ENCODE data around the gene P3R3URF.

The P3R3URF gene

DNA sequence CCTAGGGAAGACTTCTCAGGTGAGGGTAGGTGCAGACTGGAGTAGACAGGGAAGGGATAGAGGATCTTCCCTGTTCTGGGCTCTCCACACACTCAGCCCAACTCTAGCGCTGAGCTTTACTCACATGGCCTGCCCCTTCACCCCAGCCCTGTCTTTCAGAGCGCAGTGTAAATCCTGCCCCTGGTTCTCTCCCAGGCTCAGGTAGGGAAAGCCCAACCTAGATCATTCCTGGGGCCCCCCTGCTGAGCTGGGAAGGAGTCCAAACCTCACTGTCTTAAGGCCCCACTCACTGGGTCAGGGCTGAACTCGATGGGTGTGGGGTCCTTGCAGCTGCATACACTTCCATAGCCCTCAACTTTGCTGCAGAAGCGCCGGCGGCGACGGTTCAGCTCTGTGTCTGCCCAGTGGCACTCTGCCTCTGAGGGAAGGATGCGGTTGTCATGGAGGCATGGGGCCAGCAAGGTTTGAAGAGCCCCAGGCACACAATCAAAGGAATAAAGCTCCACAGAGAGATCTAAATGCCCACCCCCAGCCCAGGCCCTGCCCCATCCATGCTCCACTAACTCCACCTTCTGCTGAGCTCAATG lies 17.8 kb upstream of the P3R3URF start:
- no peak for DNase-seq

DNA sequence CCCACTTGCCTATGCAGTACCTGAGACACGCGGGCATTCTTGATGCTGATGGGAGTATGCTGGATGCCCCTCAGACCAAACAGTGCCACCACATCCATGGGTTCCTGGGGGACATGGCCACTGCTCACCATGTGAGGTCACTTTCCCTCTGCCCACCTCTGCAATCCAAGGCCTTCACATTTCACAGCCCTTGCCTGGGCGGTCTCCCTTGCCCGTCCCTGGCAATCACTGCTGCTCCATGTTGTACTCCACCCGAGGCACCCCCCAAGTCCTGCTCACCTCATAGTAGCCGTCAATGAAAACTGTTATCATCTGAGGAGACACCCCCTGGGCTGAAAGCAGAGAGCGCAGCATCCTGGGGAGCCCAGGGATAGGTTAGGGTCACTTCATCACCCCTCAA lies 17.0 kb upstream of the P3R3URF start:
- no peak for DNase-seq

DNA sequence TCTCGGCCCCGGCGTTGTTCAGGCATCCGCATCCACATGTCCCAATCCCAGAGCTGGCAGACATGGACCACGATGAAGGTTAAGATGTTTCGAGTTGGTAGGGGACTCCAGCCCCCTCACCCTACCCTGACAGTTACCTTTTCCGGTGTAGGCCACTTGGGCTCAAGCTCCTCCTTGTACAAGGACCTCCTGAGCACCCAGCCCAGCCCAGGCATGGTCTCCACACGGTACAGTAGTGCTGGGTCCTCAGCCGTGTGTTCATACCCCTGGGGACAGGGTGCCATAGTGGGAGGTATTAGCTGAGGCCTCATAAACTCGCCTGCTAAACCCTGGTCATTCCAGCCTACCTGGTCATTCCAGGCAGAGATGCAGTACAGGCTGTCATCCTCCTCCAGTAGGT lies 15.9 kb upstream of the P3R3URF start:
- DNase-seq = no peak

DNA sequence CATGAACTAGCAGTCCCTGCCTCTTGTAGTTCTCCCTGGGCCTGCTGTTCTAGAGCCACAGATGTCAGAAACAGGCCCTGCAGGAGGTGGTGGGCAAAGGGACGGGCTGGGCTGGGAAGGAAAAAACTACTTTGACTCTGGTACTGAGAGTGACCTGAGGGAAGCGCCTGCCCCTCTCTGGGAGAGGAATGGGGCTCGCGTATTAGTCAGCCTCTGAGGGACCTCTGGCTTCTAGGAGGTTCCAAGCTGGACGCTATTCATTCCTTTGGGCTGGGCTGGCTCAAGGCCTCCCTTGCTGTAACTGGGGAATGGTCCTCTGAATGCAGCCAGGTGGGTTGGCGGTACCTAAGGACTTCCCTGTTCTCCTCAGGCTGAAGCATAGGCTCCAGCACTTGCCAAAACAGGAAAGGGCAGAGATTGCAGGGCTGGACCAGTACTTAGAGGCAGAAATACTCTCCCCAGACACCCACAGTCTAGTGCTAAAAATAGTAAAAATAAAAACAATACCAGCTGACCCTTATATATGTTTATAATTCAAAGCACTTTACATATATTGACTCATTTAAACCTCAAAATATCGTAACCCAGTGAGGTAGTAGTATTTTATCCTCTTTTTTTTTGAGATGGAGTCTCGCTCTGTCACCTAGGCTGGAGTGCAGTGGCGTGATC lies 14.9 kb upstream of the P3R3URF start:
- no peak for DNase-seq

DNA sequence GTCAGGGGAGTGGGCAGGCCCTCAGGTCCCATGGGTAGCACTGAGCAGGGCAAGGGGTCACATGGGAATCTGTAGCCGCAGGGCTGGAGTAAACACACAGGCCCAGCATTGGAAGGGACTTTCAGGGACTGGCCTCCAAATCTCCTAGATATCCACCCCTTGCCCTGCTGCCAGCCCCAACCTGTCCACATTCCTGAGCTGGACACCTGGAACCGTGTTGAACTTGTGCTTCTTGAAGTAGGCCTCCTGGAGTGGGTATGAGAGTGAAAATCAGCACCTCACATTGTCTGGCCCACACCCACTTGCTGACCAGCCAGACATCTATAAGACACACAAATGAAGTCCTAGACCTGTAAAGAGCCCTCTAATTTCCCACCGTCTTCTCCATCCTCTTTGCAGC lies 14.3 kb upstream of the P3R3URF start:
- DNase-seq = no peak

DNA sequence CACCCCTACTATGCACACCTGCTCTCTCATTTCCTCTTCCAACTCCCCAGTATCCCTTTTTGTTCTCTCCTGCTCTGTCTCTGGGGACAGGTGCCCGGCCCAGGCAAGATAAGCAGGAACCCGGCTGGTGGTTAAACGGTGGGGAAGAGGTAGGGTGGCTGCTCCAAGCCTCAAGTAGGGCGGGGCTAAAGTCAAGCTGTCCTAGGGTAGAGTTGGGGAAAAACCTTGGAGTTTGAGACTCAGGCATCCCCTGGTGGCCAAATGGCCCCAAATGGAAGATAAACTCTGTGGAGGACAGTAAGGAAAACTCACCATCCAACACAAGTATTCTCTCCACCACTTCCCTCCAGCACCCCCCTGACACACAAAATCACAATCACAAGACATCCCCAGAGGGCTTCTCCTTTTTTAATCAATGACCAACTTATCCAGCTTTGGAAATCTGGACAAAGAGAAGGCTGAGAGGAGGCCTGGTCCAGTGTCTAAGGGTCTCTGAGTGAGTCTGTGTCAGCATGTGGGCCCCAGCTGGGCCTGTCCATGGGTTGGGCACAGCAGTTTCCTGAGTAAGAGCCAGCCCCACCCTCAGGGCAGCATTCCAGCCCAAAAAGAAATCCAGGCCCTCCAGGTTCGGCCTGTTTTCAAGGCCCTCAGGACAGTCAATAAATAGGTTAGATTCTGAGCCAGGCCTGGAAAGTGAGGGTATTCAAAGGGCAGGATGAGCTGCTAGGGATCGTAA lies 12.2 kb upstream of the P3R3URF start:
- DNase-seq = no peak

DNA sequence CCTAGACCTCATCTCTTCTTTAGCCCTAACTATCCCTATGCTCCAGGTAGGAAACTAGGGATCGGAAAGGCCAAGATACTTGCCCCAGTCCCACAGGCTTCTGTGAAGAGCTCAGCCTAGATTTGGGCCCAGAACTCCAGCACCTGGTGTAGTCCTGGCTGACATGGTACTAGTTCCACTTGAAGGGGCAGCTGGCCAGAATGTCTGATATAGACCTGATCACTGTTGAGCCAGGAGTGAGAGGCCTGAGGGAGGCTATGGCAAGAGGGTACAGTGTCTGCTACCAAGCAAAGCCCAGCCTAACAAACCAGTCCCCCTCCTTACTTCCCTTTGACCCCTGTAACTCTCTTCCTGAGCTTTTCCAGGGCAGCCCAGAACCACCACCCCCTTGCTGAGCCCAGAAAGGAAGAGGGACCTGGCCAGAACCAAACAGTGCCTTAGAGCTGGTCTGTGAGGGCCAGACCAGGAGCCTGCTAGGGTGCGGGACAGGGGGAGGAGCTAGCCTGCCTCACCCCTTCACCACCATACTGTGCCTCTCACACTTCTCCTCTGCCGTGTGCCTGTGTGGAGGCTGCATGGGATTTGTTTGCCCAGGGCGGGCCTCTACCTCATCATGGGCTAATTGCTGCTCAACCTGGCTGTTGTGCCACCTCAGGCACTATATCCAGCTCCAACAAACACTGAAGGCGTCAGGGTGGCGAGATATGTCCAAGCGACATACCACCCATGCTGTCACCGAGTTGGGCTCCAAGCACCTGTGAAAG lies 11.0 kb upstream of the P3R3URF start:
- peak in 1 of 2 experiments; percentile 40 for DNase-seq

DNA sequence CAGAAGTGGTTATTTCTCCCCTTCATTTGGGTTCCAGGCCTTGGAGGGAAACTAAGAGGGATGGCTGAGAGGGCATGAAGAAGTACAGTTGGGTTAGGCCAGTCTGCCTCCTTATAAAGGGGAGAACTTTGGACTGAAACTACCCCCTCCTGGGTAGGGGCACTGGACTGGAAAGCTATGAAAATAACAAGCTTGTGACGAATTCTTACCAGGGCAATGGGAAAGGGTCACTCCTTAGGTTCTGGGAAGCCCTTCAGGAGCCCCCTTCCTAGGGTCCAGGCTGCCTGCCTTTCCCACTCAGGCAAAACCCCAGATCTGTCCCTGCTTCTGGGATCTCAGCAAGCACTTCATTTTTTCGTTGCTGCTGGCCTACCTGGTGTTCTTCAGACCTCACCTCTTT lies 9.8 kb upstream of the P3R3URF start:
- no peak for DNase-seq

DNA sequence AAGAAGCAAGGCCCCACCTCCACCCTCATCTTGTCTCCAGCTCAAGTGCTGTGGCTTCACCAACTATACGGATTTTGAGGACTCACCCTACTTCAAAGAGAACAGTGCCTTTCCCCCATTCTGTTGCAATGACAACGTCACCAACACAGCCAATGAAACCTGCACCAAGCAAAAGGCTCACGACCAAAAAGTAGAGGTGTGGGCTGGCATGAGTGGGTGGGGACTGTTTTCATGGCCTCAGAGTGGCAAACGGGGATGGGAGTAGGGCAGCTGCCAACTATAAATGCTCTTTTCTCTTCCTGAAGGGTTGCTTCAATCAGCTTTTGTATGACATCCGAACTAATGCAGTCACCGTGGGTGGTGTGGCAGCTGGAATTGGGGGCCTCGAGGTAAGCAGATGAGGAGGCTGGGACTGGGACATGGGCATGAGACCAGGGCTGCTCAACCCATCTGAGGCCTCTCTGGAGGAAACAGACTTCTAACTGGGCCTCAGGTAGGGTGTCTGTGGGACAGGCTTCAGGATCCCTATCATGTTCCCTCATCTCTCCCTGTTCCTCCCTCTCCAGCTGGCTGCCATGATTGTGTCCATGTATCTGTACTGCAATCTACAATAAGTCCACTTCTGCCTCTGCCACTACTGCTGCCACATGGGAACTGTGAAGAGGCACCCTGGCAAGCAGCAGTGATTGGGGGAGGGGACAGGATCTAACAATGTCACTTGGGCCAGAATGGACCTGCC lies 8.8 kb upstream of the P3R3URF start:
- no peak for DNase-seq

DNA sequence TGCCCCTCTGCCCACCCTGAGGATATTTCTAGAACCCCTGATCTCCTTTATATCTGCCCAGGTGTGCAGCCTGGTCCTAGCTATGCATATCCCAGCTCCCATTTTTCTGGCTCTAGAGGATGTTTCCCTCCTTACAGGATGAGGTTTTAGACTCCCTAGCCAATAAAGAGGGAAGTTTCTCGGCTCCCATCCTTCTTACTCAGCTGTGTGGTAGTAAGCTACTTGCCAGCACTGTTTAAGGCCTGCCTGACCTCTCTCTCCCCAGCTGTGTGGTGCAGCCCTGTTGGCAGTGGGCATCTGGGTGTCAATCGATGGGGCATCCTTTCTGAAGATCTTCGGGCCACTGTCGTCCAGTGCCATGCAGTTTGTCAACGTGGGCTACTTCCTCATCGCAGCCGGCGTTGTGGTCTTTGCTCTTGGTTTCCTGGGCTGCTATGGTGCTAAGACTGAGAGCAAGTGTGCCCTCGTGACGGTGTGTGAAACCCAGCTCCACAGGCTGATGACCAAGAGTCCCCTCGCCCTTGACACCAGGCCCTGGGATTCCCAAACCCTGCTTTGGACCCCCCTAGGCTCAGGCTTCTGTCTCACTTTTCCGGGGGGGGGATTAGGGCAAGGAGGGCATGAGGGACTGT lies 7.8 kb upstream of the P3R3URF start:
- no peak for DNase-seq

DNA sequence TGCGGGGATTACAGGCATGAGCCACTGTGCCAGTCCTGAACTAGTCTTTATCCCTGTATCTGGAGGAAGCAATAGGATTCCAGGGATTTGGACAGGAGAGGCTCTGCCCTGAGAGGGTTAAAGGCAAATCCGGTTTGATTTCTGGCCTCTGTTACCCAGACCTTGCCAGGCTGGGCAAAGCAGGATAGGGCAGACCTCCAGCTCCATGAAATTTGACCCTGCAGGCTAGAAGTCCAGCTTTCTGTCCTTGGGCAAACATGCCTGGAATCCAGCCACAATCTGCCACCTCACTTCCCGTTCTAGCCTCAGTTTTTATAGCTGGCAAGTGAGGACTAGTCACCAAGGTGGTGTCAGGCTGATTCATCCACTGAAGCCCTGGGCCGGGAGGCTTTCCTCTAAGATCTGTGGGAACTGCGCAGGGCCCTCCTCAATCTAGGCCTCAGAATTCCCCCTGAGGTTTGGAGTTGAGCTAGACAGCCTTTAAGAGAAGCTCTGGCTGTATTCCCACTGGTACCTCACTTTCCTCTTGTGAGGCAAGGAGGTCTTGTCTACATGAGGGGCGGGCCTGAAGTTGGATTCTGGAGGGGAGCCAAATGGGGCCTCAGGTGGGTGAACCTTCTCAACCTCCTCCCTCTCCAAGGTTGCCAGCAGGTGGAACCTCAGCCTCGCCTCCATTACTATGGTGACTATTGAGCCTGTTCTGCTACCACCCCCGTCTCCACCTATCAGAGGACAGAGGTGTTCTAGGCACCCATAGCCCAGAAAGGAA lies 7.0 kb upstream of the P3R3URF start:
- DNase-seq = peak; percentile 82 to 88

DNA sequence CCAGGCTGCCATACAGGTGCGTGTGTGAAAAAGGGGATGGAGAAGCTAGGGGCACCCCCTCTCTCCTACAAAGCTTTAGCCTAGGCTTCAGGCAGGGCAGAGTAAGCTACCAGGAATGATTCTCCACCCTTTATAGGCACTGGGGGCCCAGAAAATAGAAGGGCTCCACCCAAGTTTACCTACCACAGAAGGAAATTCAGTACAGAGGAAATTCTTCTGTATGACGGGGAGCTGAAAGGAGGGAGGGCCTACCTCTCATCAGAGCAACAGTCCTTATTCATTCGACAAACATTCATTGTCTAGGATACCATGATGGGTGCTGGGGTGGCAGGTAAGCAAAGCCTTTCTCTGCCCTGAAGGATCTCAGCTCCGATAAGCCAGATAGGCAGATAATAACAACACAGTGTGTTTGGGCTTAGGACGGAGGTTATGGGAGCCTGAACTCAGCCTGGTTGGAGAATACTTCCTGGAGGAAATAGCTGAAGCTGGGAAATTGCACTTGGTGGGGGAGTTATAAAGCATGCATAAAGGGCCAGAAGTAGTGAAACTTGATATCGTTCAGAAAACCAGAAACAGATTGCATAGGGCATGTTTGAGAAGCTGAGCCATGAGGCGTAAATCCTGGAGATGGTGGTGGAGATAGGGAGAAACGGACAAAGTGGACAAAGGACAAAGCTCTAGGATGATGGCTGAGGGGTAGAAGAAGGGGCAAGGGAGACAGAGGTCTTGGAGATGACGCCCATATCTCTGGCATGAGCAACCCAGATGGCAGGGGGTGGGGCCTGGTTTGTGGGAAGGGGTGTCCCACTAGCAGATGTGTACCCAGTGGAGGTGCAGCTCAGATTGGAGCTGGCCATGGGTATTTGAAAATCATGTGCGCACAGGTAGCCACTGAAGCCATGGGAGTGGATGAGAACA lies 5.3 kb upstream of the P3R3URF start:
- DNase-seq = no peak

DNA sequence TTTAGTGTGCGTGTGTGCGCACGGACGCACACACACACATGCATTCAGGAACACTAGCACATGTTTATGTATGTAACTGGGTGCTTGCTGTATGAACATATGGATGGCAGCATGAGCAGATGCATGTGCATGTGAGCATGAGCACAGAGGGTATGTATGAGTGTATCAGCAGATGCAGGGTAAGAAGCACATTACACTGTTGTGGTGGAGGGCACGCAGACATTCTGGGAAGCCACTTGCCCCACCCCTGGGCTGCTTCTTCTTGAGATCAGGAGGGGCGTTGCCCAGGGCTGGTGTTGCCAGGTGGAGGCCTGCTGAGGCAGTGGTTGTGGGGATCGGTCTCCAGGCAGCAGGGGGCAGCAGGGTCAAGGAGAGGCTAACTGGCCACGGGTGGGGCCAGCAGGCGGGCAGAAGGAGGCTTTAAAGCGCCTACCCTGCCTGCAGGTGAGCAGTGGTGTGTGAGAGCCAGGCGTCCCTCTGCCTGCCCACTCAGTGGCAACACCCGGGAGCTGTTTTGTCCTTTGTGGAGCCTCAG lies 3.9 kb upstream of the P3R3URF start:
- peak; percentile 75 to 79 for DNase-seq

DNA sequence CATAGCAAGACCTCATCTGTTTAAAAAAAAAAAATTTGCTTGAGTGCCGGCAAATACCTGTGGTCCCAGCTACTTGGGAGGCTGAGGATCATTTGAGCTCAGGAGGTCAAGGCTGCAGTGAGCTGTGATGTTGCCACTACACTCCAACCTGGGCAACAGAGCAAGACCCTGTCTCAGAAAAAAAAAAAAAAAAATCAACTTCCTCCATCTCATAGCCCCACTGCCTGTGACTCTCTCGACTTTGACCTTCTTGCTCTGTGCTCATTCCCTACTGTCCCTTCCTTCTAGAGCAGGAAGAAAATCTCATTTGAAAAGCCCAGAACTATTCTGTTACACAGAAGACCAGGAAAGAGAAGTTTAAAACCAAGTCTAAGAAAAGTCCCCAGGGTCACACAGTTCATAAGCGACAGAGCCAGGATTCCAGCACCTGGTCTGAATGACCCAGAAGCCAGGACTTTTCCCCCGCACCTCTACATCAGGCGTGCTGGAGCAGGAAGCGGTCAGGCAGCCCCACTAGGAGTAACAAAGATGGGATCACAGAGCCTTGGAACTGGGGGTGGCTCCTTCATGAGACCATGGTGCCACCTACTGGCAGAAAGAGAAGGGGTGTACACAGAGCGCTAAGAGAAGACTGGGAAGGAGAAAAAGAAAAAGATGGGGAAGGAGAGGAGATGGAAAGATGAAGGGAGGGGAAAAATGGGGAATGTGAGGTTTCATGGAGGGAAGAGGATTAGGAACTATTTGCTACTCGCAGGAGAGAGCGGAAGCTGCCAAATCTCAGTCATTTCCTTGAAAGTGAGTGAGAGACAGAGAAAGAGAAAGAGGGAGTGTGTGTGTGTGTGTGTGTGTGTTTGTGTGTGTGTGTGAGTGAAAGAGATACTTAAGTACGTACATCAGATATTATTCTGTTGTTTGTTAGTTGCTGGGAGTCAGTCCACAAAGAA lies 3.1 kb upstream of the P3R3URF start:
- DNase-seq = peak; percentile 91 to 94

DNA sequence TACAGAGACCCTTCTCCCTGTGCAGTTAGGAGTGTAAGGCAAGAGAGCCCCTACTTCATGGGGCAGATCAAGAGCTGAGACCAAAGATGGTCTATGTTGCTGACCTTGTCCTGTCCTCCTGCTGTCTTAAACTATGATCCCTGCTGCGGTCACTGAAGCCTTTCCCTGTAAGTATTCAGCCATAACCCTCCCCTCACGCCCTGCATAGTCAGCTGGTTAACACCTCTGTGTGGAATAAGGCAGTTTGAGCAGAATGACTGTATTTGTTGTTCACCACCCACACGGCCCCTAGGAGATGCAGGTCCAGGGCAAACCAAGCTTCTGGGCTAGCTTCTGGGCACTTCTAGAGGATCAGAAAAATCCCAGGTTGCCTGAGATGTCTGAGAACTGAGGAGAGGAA lies 1.0 kb downstream of the P3R3URF start:
- no peak for DNase-seq

DNA sequence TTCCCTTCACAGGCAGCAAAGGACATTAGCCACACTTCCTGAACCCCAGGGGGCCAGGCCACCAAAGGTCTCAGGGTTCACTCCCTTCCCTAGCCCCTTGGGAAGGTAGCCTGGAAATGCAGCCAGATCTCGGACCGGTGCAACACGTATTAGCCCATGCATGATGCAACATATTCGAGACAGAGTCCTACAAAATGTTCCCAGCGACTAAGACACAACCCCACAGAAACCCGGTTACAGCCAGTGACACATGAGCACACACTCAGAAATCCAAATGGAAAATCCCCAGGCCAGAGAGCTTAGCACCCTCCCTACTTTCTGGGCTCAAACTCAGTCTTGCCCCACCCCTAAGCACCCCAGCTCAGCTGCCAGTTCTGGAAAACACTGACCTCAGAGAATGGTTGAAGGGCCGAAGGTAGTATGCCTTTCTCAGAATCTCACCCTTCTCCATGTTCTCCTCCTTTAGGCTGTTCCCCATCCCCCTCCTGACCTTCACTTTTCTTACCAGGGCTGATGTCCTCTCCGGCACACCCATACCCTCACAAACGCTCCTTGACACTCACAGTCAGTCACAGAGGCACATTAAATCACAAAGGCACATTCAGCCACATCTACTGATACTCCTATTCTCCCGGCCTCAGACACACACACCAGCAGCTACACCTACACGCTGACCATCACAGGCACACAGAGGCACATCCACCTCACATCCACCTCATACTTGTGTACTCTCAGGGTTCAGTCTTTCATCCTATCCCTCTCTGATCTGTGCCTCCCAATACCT lies 1.6 kb downstream of the P3R3URF start, which contains the start of gene TSPAN1:
TSPAN1 (plus strand) TSS at position 640 of the 784 bp plus-strand sequence. CDS start 6,021 bp downstream, outside the sequence.
- no peak for DNase-seq

DNA sequence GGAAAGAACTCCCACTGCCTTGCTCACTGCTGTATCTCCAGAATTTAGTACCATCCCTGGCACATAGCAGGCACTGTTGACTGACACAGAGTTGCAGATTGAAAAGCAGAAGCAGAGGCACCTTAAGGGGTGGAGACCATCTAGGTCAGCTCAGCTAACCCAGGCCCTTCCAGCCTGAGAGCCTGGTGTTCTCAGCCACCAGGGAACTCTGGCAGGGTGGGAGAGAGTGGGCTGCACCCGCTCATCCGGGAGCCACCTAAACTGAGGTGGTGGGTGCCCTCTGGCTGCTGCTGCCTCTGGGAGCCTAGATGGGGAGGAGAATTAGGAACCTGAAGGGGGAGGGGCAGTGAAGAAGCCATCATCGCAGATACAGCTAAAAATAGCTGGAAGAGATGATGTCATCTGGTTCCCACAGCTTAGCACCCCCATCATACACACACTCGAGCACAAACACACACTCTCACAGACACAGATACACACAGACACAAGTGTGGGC lies 2.9 kb downstream of the P3R3URF start:
- peak; percentile 28 to 30 for DNase-seq

DNA sequence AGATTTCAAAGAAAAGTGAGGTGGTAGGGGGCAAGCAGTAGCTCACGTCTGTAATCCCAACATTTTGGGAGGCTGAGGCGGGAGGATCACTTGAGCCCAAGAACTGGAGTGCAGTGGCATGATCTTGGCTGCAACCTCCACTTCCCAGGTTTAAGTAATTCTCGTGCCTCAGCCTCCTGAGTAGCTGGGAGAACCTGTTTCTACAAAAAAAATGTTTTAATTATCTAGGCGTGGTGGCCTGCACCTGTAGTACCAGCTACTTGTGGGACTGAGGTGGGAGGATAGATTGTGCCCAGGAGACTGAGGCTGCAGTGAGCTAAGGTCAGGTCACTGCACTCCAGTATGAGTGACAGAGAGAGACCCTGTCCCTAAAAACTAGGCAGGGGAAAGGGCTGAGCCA lies 4.0 kb downstream of the P3R3URF start:
- DNase-seq = no peak
